Stimulated activated CD8-positive, alpha-beta memory T cell treated with anti-CD3 and anti-CD28 coated beads, Interleukin-4, amount 100 ng/mL, for 4 hours (primary cell): ENCODE data around the gene SCYGR4.
"Not testable (repeated sequence)": the region's sequence is repeated elsewhere in the genome, so short reads cannot be mapped to it uniquely, and the experiment has no call there.

Experiments used
- DNase-seq, 2 donors: peaks; one replicate each; pipeline ENCODE4 v3.0.0-alpha.2; 2020; ENCODE audit warnings: low read depth in 2 of 2, low spot score in 1 of 2

Gene SCYGR4

DNA sequence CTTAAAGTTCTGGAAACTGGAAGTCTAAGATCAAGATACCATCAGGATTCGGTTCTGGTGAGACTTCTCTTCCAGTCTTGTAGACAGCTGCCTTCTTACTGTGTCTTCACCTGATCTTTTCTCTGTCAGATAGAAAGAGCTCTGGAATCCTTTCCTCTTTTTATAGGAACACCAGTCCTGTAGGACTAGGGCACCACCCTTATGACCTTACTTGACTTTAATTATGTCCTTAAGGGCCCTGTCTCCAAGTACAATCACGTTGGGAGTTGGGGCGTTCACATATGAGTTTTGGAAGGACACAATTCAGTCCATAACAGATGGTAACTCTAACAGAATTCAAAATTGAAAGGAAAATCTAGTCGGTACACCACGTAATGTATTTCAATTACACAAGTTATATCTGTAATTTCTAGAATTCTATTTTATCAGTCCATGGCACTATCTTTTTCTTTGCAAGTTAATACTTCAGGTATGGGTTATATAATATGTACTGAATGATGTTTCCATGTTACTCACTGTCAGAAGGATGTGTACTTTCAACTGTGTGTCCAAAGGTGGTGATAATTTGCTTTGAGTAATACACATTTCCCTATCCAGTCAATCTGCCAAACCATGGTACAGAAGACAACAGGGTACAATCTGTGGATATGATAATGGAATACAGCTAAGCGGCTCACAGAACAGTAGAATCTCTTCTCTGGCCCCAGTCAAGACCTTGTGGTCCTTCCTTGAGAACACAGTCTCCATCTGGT is 48.1 kb downstream of the SCYGR4 start:
- no peak for DNase-seq

GRCh38 chr2:227666631-227667170 is 49.4 kb downstream of the SCYGR4 start, which contains the start of gene SCYGR5:
SCYGR5 (plus strand) TSS chr2:227666804; CDS start chr2:227666804, 0 bp downstream.
- DNase-seq, result not testable (repeated sequence)
